Measurements from ENCODE around the gene ASIC5. TPM values are rescaled to one million over a fixed set of nuclear protein-coding genes. Genes with fewer than 3 reads are reported as not detected.

ASIC5 gene
- total RNA-seq, 1 experiment from 2014 or later, result not detected

GRCh38 chr4:155805016-155805415, 61.1 kb downstream of the ASIC5 start:
- no peaks in the 10 kb centered on the region for H3K27me3 ChIP-seq (replicated peaks; ENCODE audit: insufficient read depth, low read depth, low read length, poor library complexity)
- no peak overlapping the region for H3K4me3 ChIP-seq (ENCODE audit: low read depth, low read length, poor library complexity, severe bottlenecking)
- DNase-seq (ENCODE audit: low spot score), result no peak
- TF ChIP-seq EZH2 (IDR thresholded peaks at IDR 0.05; ENCODE audit: borderline replicate concordance, low read depth, low read length, poor library complexity, severe bottlenecking) (no peak), CTCF (conservative IDR thresholded peaks at IDR 0.05; ENCODE audit: low read depth, low read length) (no peak)
- no TSS peak for BruUV-seq (replicated peaks)
- no peaks in the 10 kb centered on the region for H3K4me1 ChIP-seq (ENCODE audit: insufficient read depth, low read length, poor library complexity, severe bottlenecking)
- intact Hi-C loops (cut with micrococcal nuclease; ENCODE audit: unreplicated experiment), result no loop called here
- no peaks in the 10 kb centered on the region for H3K36me3 ChIP-seq (ENCODE audit: insufficient read depth, low read length, poor library complexity, severe bottlenecking)
- no peak overlapping the region for H3K27ac ChIP-seq (ENCODE audit: low read depth, low read length, poor library complexity, severe bottlenecking)
- POLR2A ChIA-PET (ENCODE audit: low non-redundant PET), result no interaction called here
- no peaks in the 10 kb centered on the region for H3K9me3 ChIP-seq (ENCODE audit: low read depth, low read length, poor library complexity, severe bottlenecking)
- CTCF ChIA-PET, result no interaction called here

- POLR2A ChIA-PET (ENCODE audit: low non-redundant PET), result no interaction called here
- CTCF ChIA-PET, result no interaction called here
These were observed 63.7 kb downstream of the ASIC5 start for GRCh38 chr4:155802190-155802959.

GRCh38 chr4:155800685-155801343, 65.3 kb downstream of the ASIC5 start:
- BruUV-seq (replicated peaks), result no TSS peak
- TF ChIP-seq EZH2 (IDR thresholded peaks at IDR 0.05; ENCODE audit: borderline replicate concordance, low read depth, low read length, poor library complexity, severe bottlenecking), result no peak
- no peak for TF ChIP-seq CTCF (conservative IDR thresholded peaks at IDR 0.05; ENCODE audit: low read depth, low read length)
- DNase-seq (ENCODE audit: low spot score), result no peak
- ChIA-PET CTCF (no interaction called here), POLR2A (ENCODE audit: low non-redundant PET) (no interaction called here)
- intact Hi-C loops (cut with micrococcal nuclease; ENCODE audit: unreplicated experiment), result no loop called here
- Histone ChIP-seq H3K4me1 (ENCODE audit: insufficient read depth, low read length, poor library complexity, severe bottlenecking) (no peaks in the 10 kb centered on the region), H3K9me3 (ENCODE audit: low read depth, low read length, poor library complexity, severe bottlenecking) (no peaks in the 10 kb centered on the region), H3K27me3 (replicated peaks; ENCODE audit: insufficient read depth, low read depth, low read length, poor library complexity) (no peaks in the 10 kb centered on the region), H3K27ac (ENCODE audit: low read depth, low read length, poor library complexity, severe bottlenecking) (no peak overlapping the region), H3K4me3 (ENCODE audit: low read depth, low read length, poor library complexity, severe bottlenecking) (no peak overlapping the region), H3K36me3 (ENCODE audit: insufficient read depth, low read length, poor library complexity, severe bottlenecking) (no peaks in the 10 kb centered on the region)

More at GRCh38 chr4:155802190-155802959, 63.7 kb downstream of the ASIC5 start:
- DNase-seq (ENCODE audit: low spot score), result no peak
- H3K36me3 ChIP-seq (ENCODE audit: insufficient read depth, low read length, poor library complexity, severe bottlenecking), result no peaks in the 10 kb centered on the region
- H3K4me1 ChIP-seq (ENCODE audit: insufficient read depth, low read length, poor library complexity, severe bottlenecking), result no peaks in the 10 kb centered on the region
- H3K4me3 ChIP-seq (ENCODE audit: low read depth, low read length, poor library complexity, severe bottlenecking), result no peak overlapping the region
- TF ChIP-seq EZH2 (IDR thresholded peaks at IDR 0.05; ENCODE audit: borderline replicate concordance, low read depth, low read length, poor library complexity, severe bottlenecking) (no peak), CTCF (conservative IDR thresholded peaks at IDR 0.05; ENCODE audit: low read depth, low read length) (no peak)
- intact Hi-C loops (cut with micrococcal nuclease; ENCODE audit: unreplicated experiment), result no loop called here
- H3K27ac ChIP-seq (ENCODE audit: low read depth, low read length, poor library complexity, severe bottlenecking), result no peak overlapping the region
- H3K27me3 ChIP-seq (replicated peaks; ENCODE audit: insufficient read depth, low read depth, low read length, poor library complexity), result no peaks in the 10 kb centered on the region
- no peaks in the 10 kb centered on the region for H3K9me3 ChIP-seq (ENCODE audit: low read depth, low read length, poor library complexity, severe bottlenecking)
- BruUV-seq (replicated peaks), result no TSS peak

Measured in A673 (cell line).